Measurements from ENCODE around the gene PRDX5.
"Not testable (repeated sequence)": the region's sequence is repeated elsewhere in the genome, so short reads cannot be mapped to it uniquely, and the experiment has no call there.

PRDX5 gene

GRCh38 chr11:64299847-64300648 lies 17.9 kb upstream of the PRDX5 start, which contains the start of gene CATSPERZ:
Gene CATSPERZ, plus strand, starts transcription at chr11:64300358. Its CDS starts 53 bp downstream, at chr11:64300411.
- 0 out of 2 replicates have a peak within 1 kb of the TSS, but pooled peaks have one; percentile 16 for H3K9ac ChIP-seq (ENCODE audit: low read depth, low read length)
- no peaks in the 10 kb centered on the region for H3K9me3 ChIP-seq (ENCODE audit: control insufficient read depth, insufficient read depth, low read length)
- peaks cover 8% of the 10 kb centered on the region; the same call in 1 of the 2 replicates for H3K4me1 ChIP-seq (ENCODE audit: control insufficient read depth, insufficient read depth, low read length)
- no peaks in the 10 kb centered on the region for H3K36me3 ChIP-seq (ENCODE audit: control insufficient read depth, insufficient read depth, low read length)
- H3K27me3 ChIP-seq (ENCODE audit: control insufficient read depth, insufficient read depth, low read length), result peaks cover 69% of the 10 kb centered on the region
- H3K27ac ChIP-seq (ENCODE audit: low read depth, low read length), result no peak within 1 kb of the TSS
- H3K4me3 ChIP-seq (ENCODE audit: low read depth, low read length), result peak within 1 kb of the TSS; percentile 54

GRCh38 chr11:64303109-64304031 lies 14.6 kb upstream of the PRDX5 start:
- Histone ChIP-seq H3K9me3 (ENCODE audit: control insufficient read depth, insufficient read depth, low read length) (no peaks in the 10 kb centered on the region), H3K27me3 (ENCODE audit: control insufficient read depth, insufficient read depth, low read length) (peaks cover 36% of the 10 kb centered on the region), H3K4me1 (ENCODE audit: control insufficient read depth, insufficient read depth, low read length) (peaks cover 14% of the 10 kb centered on the region; the same call in 1 of the 2 replicates), H3K27ac (ENCODE audit: low read depth, low read length) (no peak overlapping the region), H3K9ac (ENCODE audit: low read depth, low read length) (no peak overlapping the region), H3K36me3 (ENCODE audit: control insufficient read depth, insufficient read depth, low read length) (peaks cover 9% of the 10 kb centered on the region), H3K4me3 (ENCODE audit: low read depth, low read length) (no peak overlapping the region)

- peak overlapping the region; percentile 67 for H3K4me3 ChIP-seq (ENCODE audit: low read depth, low read length)
- peaks cover 9% of the 10 kb centered on the region for H3K36me3 ChIP-seq (ENCODE audit: control insufficient read depth, insufficient read depth, low read length)
- H3K27me3 ChIP-seq (ENCODE audit: control insufficient read depth, insufficient read depth, low read length), result peaks cover 30% of the 10 kb centered on the region
- peak overlapping the region; percentile 100 for H3K27ac ChIP-seq (ENCODE audit: low read depth, low read length)
- no peaks in the 10 kb centered on the region for H3K9me3 ChIP-seq (ENCODE audit: control insufficient read depth, insufficient read depth, low read length)
- H3K9ac ChIP-seq (ENCODE audit: low read depth, low read length), result no peak overlapping the region
- peaks cover 14% of the 10 kb centered on the region; the same call in 1 of the 2 replicates for H3K4me1 ChIP-seq (ENCODE audit: control insufficient read depth, insufficient read depth, low read length)
These were observed 13.9 kb upstream of the PRDX5 start for GRCh38 chr11:64304032-64304315.

GRCh38 chr11:64304316-64305072 lies 13.4 kb upstream of the PRDX5 start:
- Histone ChIP-seq H3K4me1 (ENCODE audit: control insufficient read depth, insufficient read depth, low read length) (peaks cover 14% of the 10 kb centered on the region; the same call in 1 of the 2 replicates), H3K36me3 (ENCODE audit: control insufficient read depth, insufficient read depth, low read length) (peaks cover 9% of the 10 kb centered on the region), H3K27ac (ENCODE audit: low read depth, low read length) (peak overlapping the region; percentile 100), H3K27me3 (ENCODE audit: control insufficient read depth, insufficient read depth, low read length) (peaks cover 24% of the 10 kb centered on the region), H3K9me3 (ENCODE audit: control insufficient read depth, insufficient read depth, low read length) (no peaks in the 10 kb centered on the region), H3K4me3 (ENCODE audit: low read depth, low read length) (peak overlapping the region; percentile 67), H3K9ac (ENCODE audit: low read depth, low read length) (peak overlapping the region; percentile 87)

GRCh38 chr11:64305075-64305690 lies 12.7 kb upstream of the PRDX5 start, which contains the start of gene ESRRA:
Gene ESRRA, plus strand, starts transcription at chr11:64305524. Its CDS starts 1,656 bp downstream, at chr11:64307180.
- peak within 1 kb of the TSS; percentile 100 for H3K27ac ChIP-seq (ENCODE audit: low read depth, low read length)
- H3K27me3 ChIP-seq (ENCODE audit: control insufficient read depth, insufficient read depth, low read length), result peaks cover 17% of the 10 kb centered on the region
- H3K36me3 ChIP-seq (ENCODE audit: control insufficient read depth, insufficient read depth, low read length), result peaks cover 9% of the 10 kb centered on the region
- H3K4me3 ChIP-seq (ENCODE audit: low read depth, low read length), result peak within 1 kb of the TSS; percentile 80
- H3K9me3 ChIP-seq (ENCODE audit: control insufficient read depth, insufficient read depth, low read length), result no peaks in the 10 kb centered on the region
- peak within 1 kb of the TSS; percentile 87 for H3K9ac ChIP-seq (ENCODE audit: low read depth, low read length)
- H3K4me1 ChIP-seq (ENCODE audit: control insufficient read depth, insufficient read depth, low read length), result peaks cover 14% of the 10 kb centered on the region; the same call in 1 of the 2 replicates

- peaks cover 11% of the 10 kb centered on the region; the same call in 1 of the 2 replicates for H3K4me1 ChIP-seq (ENCODE audit: control insufficient read depth, insufficient read depth, low read length)
- peaks cover 9% of the 10 kb centered on the region for H3K36me3 ChIP-seq (ENCODE audit: control insufficient read depth, insufficient read depth, low read length)
- H3K4me3 ChIP-seq (ENCODE audit: low read depth, low read length), result peak overlapping the region; percentile 80
- H3K27me3 ChIP-seq (ENCODE audit: control insufficient read depth, insufficient read depth, low read length), result peaks cover 10% of the 10 kb centered on the region
- peak overlapping the region; percentile 69 for H3K9ac ChIP-seq (ENCODE audit: low read depth, low read length)
- no peaks in the 10 kb centered on the region for H3K9me3 ChIP-seq (ENCODE audit: control insufficient read depth, insufficient read depth, low read length)
- H3K27ac ChIP-seq (ENCODE audit: low read depth, low read length), result peak overlapping the region; percentile 92
These were observed 12.0 kb upstream of the PRDX5 start for GRCh38 chr11:64305691-64306562.

GRCh38 chr11:64306563-64306875 lies 11.4 kb upstream of the PRDX5 start:
- Histone ChIP-seq H3K9ac (ENCODE audit: low read depth, low read length) (peak overlapping the region; percentile 61), H3K9me3 (ENCODE audit: control insufficient read depth, insufficient read depth, low read length) (no peaks in the 10 kb centered on the region), H3K4me1 (ENCODE audit: control insufficient read depth, insufficient read depth, low read length) (peaks cover 11% of the 10 kb centered on the region; the same call in 1 of the 2 replicates), H3K27ac (ENCODE audit: low read depth, low read length) (peak overlapping the region; percentile 92), H3K36me3 (ENCODE audit: control insufficient read depth, insufficient read depth, low read length) (peaks cover 9% of the 10 kb centered on the region), H3K4me3 (ENCODE audit: low read depth, low read length) (peak overlapping the region; percentile 80), H3K27me3 (ENCODE audit: control insufficient read depth, insufficient read depth, low read length) (peaks cover 5% of the 10 kb centered on the region)

GRCh38 chr11:64306876-64307622 lies 10.9 kb upstream of the PRDX5 start:
- Histone ChIP-seq H3K27ac (ENCODE audit: low read depth, low read length) (peak overlapping the region; percentile 92), H3K9ac (ENCODE audit: low read depth, low read length) (peak overlapping the region; percentile 61; the same call in 1 of the 2 replicates), H3K4me1 (ENCODE audit: control insufficient read depth, insufficient read depth, low read length) (peaks cover 11% of the 10 kb centered on the region; the same call in 1 of the 2 replicates), H3K9me3 (ENCODE audit: control insufficient read depth, insufficient read depth, low read length) (no peaks in the 10 kb centered on the region), H3K36me3 (ENCODE audit: control insufficient read depth, insufficient read depth, low read length) (peaks cover 9% of the 10 kb centered on the region), H3K4me3 (ENCODE audit: low read depth, low read length) (peak overlapping the region; percentile 80), H3K27me3 (ENCODE audit: control insufficient read depth, insufficient read depth, low read length) (no peaks in the 10 kb centered on the region; the same call in 1 of the 2 replicates)

- peaks cover 11% of the 10 kb centered on the region; the same call in 1 of the 2 replicates for H3K4me1 ChIP-seq (ENCODE audit: control insufficient read depth, insufficient read depth, low read length)
- not testable (repeated sequence) for H3K27me3 ChIP-seq (ENCODE audit: control insufficient read depth, insufficient read depth, low read length); H3K9me3 ChIP-seq (ENCODE audit: control insufficient read depth, insufficient read depth, low read length); H3K36me3 ChIP-seq (ENCODE audit: control insufficient read depth, insufficient read depth, low read length); H3K9ac ChIP-seq (ENCODE audit: low read depth, low read length); H3K27ac ChIP-seq (ENCODE audit: low read depth, low read length); H3K4me3 ChIP-seq (ENCODE audit: low read depth, low read length)
These were observed 10.1 kb upstream of the PRDX5 start for GRCh38 chr11:64307795-64308194.
